ENCODE data around the gene USP12.

Gene USP12

DNA sequence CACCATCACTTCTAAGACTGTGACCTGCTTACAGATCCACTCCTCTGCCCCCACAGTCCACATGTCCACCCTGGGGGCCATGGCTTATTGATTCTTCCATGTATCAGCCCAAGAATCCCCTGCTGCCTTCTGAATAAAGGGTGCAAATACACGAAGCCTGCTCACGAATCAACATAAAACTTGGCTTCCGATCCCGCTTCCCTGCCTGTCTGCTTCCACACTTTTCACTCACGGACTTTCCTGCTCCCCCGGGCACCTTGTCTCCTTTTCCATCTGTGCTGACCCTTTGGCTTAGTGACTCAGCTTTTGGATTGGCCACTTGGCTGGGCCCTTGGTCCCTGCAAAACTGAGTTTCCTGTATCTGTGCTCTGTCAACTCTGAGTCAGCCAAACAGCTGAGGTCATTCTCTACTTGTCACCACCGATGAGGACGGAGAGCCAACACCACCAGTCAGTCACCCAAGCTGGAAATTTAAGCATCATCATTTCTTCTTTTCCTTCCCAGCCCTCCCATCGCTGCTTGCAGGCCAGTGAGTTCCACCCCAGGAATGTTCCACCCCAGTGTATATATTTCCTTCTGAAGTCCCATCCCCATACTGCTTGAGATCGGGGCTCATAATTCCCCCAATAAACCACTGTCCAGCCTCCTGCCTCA lies 11.4 kb upstream of the USP12 start:
- no peak for DNase-seq

DNA sequence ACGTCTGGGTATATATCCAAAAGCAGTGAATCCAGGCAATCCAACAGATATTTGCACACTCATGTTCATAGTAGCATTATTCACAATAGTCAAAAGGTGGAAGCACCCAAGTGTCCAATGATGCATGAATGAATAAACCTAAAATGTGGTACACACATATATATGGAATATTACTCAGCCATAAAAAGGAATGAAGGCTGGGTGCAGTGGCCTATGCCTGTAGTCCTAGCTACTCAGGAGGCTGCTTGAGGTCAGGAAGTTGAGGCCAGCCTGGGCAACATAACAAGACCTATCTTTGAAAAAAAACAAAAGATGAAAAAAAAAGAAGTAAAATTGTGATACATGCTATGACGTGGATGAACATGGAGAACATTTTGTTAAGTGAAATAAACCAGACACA lies 10.4 kb upstream of the USP12 start:
- DNase-seq = no peak

DNA sequence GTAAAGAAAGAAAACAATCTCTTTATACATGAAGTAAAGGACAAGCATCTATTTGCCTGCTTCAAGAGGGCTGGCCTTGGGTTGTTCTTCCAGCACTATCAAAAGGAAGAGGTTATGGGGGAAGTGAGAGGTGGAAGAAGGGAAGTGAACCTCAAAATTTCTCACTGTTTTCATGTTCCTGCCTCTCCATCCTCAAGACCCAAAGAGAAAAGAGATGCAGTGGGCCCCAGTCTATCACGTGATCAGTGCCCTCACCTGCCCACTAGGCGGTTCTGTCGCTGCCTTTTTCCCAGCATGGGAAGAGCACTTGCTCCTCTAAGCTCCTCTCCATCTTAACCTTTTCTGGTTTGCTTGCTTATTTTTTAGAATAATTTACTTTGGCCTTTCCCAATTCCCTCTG lies 6.2 kb upstream of the USP12 start:
- DNase-seq = no peak

DNA sequence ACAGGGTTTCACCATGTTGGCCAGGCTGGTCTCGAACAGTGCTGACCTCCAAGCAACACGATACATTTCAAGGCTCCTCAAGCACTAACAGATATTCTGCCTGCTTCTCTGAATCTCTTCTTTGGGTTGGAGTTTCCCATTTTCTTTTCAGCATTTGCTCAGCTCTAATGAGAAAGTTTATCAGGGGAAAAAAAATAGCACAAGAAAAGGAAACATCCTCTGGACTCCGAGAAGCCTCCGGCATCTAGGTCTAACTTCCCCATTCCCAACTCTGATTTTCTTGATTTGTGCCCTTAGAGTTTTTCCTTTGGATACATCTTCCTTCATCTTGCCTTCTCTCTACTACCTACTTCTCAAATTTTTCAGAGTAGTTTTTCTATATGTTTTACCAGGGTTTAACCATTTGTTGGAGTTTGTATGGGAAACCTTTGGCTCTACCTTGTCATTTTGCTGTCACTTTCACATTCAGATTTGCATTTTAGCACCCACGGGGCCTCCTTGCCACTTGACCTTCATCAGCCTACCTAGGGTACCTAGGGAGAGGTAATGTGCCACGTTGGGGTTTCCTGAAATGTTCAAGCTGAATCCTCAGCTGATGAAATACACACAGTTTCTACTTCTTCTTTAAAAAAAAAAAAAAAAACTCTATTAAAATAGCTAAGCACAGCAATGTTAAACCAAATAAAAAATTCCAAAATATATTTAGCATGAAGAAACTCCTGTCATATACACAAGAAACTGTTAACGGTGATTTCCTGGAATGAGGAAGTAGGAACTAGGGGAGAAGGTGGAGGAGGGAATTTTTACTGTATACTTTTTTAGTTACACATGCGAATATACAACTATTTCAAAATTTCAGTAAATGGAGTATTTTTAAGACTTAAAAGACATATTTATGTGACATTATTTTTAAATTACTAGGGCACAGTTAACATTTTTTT lies 5.1 kb upstream of the USP12 start:
- DNase-seq = no peak

DNA sequence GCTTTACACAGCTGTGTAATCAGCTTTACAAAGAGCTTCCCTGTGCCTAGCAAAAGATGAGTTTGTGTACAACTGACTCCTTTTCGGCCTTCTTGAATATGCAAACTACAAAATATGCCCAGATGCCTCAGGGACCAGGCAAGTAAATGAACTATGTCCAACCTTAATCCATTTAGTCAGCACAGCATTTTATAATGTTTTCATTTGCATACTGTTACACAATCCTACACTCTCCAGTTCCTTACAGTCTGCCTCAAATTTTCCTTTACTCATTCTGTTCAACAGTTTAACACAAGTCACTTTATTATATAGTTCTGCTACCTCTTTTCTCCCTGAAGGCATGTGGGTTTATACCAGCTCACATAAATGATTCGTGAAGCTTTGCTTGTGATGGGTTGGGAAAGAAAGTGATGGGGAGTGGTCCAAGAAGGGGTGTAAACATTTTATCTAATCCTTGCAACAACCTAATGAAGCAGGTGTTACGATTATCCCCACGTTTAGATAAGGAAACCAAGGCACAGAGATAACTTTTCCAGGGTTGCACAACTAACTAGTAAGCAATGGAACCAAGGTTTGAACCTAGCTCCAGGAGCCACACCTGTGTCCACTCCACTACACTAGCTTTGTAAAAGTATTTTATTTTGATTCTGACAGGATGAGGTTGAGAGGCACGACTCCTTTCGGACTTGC lies 3.3 kb upstream of the USP12 start:
- DNase-seq = no peak

DNA sequence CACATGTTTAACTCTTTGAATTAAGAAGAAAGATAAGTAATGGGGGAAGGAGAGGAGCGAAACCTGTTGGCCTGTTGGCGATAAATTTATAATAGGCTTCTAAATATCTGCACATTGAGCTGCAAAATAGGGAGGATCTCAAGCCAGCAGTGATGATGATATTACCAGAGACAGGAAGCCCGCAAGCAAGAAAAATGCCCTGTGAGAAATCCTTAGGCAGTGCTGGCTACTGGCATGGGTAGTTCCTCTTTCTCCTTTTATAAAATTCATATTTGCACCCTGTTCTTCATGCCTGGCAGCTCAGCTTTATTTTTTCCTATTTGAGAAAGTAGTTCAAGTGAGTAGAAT lies 858 bp upstream of the USP12 start:
- no peak for DNase-seq

DNA sequence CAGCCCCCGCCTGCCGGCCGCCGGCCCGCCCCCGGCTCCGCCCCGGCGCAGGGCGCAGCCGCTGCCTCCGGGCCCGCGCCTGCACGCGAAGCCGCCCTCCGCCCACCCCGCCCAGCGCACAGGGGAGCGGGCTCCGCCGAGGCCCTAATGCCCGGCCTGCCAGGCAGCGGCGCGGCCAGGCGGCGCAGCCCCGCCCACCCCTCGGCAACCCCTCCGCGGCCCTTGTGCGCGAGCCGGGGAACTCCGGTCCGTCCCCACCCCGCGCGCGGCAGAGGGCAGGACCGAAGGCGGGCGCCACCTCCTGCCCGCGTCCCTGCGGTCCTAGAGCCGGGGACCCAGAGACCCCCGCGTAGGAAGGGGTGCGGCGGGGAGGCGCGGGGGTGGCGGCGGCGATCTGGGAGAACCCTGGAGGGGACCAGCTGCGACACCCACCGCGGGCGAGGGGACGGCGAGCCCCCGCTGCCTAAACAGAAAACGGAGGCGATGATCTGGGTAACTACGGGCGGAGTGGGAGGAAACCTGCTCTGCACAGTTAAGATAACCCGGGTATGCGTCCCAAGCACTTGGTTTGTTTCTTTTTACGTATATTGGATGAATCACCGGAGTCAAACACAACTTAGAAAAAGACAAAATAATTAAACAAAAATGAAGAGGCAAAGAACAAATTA lies 350 bp upstream of the USP12 start:
- DNase-seq = peak; percentile 30 to 87

DNA sequence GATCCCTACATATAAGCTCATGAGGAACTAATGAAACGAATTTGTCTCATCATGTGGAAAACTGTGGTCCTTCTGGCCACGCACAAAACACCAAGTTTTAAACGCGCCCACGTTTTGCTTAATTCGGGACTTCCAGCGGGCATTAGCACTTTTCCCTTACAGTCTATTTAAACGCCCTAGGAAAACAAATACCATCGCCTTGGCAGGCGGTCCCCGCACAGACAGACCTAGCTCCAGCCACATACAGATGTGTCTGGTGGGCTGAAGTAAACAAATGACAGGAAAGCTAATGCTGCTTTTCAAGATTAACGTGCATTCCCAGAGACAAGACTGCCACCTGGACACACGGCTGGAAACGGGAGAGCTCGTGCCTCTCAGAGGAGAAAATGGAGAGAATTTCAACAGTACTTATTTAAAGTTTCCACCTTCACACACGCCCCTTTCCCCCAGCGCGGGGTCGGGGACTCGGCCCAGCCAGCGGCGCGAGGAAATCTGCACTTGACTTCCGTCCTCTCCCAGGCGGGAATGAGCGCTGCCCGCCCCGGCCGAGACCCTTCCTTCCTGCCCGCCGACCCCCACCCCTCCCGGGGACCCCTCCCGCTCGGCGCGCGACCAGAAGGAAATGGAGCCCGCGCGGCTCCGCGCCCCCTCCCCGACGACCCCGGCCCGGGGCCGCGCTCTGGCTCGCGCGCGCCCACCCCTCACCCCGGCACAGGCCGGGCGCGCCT lies 931 bp downstream of the USP12 start:
- DNase-seq = no peak

DNA sequence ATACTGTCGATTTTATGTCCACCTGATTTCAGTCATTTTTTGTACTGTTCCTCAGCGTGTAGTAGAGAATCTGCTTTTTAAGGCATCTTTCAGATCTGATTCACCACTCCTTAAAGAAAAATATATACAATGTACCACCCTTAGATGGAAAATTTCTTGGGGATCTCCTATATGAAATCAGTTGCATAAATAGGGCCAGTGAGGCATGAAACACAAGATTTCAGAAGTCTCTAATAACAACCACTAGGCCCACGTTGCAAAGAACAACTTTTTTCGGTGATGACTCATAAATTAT lies 1.4 kb downstream of the USP12 start:
- DNase-seq = no peak

DNA sequence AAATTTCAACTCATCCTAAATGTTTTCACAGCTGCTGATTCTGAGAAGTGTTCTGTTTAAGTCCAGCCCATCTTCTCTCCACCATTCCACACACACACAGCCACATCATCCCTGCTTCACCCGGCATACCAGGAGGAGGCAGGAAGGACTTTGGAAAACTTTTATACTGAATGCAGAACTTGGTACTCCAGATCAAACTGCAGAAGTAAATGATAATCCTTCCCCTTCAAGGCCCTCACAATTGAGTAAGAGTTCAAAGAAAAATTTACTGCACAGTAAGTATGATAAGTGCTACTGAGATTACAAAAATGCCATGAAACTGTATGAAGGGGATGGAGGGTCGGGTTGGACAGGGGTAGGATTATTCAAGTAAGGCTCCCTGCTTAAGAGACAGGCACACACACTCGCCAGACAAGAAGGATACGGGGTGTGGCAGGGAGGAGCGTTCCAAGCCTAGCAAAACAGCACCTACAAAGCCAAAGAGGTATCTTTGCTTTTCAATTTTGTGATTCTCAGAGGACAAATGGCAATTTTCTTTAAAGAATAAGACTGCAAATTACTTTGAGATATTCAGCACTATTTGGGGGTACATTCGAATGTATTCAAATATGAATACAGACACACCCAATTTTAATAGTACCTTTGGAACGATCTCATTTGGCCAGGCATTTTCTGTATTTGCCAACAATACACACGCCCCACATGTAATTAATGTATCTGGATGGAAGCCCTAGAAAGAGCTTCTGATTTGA lies 2.5 kb downstream of the USP12 start:
- no peak for DNase-seq

DNA sequence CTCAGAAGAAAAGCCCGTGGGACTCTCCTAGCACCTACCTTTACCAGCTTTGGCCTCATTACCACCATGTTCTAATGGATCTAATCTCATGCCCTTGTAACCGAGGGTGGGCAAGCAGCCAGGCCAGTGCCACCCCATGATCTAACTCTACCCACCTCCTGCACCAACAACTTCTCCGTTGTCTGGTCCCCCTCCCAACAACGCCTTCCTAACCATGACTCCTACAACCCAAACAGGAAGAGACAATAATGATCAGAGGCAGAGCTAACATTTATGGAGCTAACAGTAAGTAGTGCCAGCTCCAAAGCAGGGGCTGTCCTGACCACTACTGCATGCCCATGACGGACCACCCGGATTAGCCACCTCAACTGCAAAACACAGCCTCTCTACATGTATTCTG lies 3.5 kb downstream of the USP12 start:
- DNase-seq = no peak

DNA sequence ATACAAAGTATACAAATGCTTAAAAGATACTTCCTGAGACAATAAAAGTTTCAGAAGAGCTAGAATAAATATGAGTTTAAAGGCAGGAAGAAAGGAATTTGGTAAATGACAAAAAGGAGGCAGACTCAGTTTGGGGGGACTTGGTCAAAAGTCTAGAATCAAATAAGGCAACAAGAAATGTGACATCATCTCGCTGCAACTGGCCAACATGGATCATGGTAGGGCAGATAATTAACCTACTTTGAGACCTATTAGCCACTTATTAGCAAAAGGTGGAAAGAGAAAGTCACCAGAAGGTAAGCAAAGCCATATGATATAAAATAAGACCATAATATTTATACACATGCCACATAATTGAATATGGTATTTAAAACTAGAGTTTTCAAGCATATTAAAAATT lies 5.3 kb downstream of the USP12 start:
- no peak for DNase-seq

DNA sequence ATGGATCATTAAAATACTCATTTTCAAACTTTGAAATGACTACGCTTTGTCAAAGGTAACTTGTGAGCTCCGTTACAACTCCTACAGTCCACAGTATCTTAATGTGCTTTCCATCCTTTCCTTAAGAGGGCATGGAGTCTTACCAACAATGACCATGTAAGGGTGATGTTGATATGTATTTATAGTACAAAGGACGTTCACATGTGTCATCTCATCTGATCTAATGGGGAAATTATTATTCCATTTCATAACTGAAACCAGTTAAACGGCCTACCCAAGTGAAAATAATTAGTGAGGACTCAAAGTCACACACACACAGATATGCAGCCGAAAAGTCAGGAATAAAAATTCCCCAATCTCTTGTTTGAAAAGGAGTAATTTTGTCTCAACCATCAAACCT lies 9.6 kb downstream of the USP12 start:
- DNase-seq = no peak

DNA sequence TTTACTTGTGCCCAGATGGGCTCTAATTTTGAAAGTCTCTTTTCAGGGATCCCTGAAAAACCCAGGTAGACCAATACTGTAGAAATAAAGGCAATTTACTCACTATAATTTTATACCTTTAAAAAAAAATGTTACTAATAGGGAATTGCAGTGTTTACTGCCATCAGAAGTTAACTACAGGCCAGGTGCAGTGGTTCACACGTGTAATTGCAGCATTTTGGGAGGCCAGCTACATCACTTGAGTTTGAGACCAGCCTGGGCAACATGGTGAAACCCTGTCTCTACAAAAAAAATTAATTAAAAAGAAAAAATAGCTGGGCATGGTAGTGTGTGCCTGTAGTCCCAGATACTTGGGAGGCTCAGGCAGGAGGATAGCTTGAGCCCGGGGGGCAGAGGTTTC lies 10.2 kb downstream of the USP12 start:
- no peak for DNase-seq

DNA sequence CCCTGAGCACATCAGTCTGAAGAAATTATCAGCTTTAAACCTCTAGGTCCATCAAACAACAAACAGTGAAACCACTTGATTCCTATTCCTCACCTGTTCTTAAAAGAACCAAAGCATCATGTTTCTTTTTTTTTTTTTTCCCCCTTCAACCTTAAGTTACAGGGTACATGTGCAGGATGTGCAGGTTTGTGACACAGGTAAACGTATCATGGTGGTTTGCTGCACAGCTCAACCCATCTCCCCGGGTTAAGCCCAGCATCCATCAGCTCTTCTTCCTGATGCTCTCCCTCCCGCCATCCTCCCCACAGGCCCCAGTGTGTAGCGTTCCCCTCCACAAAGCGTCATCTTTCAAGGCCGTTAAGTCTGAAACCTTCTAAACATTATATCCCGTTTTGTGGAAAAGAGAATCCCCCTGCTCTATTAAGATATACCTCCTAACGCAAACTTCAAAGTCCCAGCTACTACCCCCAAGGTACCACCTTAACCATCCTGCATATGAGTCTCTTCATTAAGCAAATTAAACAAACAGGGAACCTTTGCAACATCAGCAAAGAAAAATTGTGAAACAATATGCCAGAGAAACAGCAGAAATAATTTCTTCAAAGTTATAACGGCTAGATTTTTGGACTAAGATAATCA lies 10.8 kb downstream of the USP12 start:
- no peak for DNase-seq

DNA sequence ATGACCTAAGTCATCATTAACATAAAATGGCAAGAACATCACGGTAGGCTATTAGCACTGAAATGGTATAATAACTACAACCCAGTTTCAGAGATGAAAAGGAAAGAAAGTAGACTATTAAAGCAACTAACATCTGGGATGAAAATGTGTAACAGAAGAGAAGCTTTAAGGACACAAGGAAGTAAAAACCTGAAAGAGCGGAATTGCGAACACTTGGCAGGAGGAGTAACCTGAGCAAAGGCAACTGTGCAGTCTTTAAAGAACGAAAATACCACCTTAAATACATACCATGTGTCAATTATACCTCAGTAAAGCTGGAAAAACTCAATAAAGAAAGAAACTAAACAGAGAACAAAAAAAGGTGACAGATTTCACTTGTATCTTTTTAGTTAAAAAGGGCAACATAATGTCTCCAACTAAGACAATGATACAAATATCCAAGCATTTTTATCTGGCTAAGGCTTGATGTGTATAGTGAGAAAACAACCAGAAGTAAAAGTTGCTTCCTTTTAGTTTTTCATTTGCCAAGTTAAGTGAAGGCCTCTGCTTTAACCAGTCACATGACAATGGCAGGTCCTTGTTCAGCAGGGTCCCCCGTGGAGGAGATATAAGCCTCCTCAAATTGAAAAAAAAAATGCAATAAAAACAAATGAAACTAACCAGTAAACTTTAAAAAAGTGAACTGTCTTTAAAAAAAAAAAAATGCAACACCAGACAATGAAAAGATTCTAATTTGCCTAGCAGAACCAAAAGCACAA lies 11.6 kb downstream of the USP12 start:
- DNase-seq = no peak

DNA sequence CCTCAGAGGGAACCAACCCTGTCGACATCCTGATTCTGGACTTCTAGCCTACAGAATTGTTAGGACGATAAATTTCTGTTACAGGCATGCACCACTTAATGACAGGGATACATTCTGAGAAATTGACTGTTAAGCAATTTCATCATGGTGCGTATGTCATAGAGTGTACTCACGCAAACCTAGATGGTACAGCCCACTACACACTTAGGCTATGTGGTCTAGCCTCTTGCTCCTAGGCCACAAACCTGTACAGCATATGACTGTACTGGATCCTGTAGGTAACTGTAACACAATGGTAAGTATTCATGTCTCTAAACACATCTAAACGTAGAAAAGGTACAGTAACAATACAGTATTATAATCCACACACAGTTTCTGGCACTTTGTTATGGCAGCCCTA lies 13.3 kb downstream of the USP12 start:
- DNase-seq = no peak

DNA sequence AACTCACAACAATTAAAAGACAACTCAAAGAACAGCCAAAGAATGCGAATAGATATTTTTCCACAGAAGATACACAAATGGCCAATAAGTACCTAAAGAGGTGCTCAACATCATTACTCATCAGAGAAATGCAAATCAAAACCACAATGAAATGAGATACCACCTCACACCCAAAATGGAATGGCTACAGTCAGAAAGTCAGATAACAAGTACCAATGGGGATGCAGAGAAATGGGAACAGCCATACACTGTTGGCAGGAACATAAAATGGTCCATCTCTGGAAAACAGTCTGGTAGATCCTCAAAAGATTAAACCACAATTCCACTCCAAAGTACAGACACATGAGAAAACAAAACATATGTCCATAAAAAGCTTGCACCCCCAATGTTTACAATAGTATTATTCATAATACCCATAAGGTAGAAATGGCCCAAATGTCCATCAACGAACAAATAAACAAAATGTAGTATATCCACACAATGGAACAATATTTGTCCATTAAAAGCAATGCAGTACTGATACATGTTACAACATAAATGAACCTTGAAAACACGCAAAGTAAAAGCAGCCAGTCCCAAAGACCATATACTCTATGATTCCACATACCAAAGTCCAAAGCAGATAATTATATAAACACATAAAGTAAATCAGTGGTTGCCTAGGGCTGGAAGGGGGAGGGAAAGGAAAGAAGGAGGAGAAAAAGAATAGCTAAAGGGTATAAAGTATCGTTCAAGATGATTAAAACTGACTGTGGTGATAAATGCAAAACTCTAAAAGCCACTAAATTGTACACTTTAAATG lies 19.6 kb downstream of the USP12 start:
- no peak for DNase-seq

DNA sequence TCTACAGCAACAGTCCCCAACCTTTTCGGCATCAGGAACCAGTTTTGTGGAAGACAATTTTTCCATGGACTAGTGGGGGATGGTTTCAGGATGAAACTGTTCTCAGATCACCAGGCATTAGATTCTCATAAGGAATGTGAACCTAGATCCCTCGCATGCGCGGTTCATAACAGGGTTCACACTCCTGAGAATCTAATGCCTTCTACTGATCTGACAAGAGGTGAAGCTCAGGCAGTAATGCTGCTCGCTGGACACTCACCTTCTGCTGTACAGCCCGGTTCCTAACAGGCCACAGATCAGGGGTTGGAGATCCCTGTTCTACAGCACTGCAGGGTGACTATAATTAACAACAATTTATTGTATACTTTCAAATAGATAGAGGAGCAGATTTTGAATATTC lies 21.9 kb downstream of the USP12 start:
- no peak for DNase-seq

DNA sequence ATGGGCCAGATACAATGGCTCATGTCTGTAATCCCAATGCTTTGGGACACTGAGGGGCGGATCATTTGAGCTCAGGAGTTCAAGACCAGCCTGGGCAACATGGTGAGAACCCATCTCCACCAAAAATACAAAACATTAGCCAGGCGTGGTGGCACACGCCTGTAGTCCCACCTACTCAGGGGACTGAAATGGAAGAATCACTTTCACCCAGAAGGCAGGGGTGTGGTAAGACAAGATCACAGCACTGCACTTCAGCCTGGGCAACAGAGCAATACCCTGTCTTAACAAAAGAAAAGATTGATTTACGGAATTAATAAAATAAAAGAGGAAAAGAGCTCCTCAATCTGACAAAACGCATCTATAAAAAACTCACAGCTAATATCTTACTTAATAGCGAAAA lies 22.7 kb downstream of the USP12 start:
- no peak for DNase-seq

Data from NCI-H187 (cell line).